ENCODE measurements around the gene RBM20. TPM values are rescaled to one million over a fixed set of nuclear protein-coding genes. Genes with fewer than 3 reads are reported as not detected.

RBM20 gene
- total RNA-seq, 1 experiment from 2014 or later, result 0.17 TPM

- no peak overlapping the region for H3K18ac ChIP-seq (ENCODE audit: insufficient read length, low read depth, low read length)
- no peak overlapping the region for H4K5ac ChIP-seq (ENCODE audit: insufficient read length, low read depth, low read length)
- H3K56ac ChIP-seq (ENCODE audit: insufficient read length, low read depth, low read length), result no peak overlapping the region
- no peak overlapping the region for H3K9ac ChIP-seq (ENCODE audit: extremely low read depth, insufficient read length, low read length)
- no peaks in the 10 kb centered on the region; a peak in 1 of 5 replicates for H3K9me3 Mint-ChIP-seq
- H2AK5ac ChIP-seq (ENCODE audit: insufficient read length, low read length), result no peak overlapping the region
- H2BK20ac ChIP-seq (ENCODE audit: low read depth, low read length, poor library complexity, severe bottlenecking), result no peak overlapping the region
- no peaks in the 10 kb centered on the region for H3K27me3 Mint-ChIP-seq (ENCODE audit: low read depth)
- H4K20me1 ChIP-seq (ENCODE audit: control insufficient read depth, insufficient read depth, insufficient read length), result no peaks in the 10 kb centered on the region
- no peak overlapping the region for H3K14ac ChIP-seq (ENCODE audit: insufficient read depth, low read length)
- TF ChIP-seq CTCF (conservative IDR thresholded peaks at IDR 0.05), result no peak
- H3T11ph ChIP-seq (ENCODE audit: low read length), result no peak overlapping the region
- H2BK120ac ChIP-seq (ENCODE audit: low read depth, low read length, poor library complexity, severe bottlenecking), result no peak overlapping the region
- no peak overlapping the region for H4K8ac ChIP-seq (replicated peaks; ENCODE audit: insufficient read length, low read depth, low read length)
- no peak overlapping the region for H3K27ac Mint-ChIP-seq
- H3K36me3 Mint-ChIP-seq (ENCODE audit: insufficient read depth in 1 of 3, low read depth in 3 of 3), result no peaks in the 10 kb centered on the region
- H2AFZ ChIP-seq (ENCODE audit: low read length), result no peak overlapping the region
- H3K4me1 ChIP-seq (ENCODE audit: insufficient read depth, low read length), result no peaks in the 10 kb centered on the region
- H3K79me2 ChIP-seq (ENCODE audit: insufficient read depth, low read length), result no peaks in the 10 kb centered on the region
- no CpG with 5 or more reads among the region's 1 CpG for WGBS (ENCODE audit: extremely low coverage, insufficient read length, low lambda C conversion rate)
- no peak overlapping the region for H3K23ac ChIP-seq (ENCODE audit: insufficient read length, low read depth, low read length)
- H2BK12ac ChIP-seq (ENCODE audit: insufficient read length, low read depth, low read length), result no peak overlapping the region
- no peak overlapping the region for H3K4ac ChIP-seq (ENCODE audit: low read depth, low read length)
- no peaks in the 10 kb centered on the region for H3K23me2 ChIP-seq (ENCODE audit: insufficient read length, low read depth, low read length, poor library complexity, severe bottlenecking)
- H3K79me1 ChIP-seq (ENCODE audit: insufficient read depth, low read depth, low read length, poor library complexity, severe bottlenecking), result no peaks in the 10 kb centered on the region
- no peak overlapping the region for H2BK5ac ChIP-seq (ENCODE audit: insufficient read length, low read length)
- H3K9me3 ChIP-seq (ENCODE audit: control insufficient read depth, low read depth, low read length), result no peaks in the 10 kb centered on the region
- H3K4me1 Mint-ChIP-seq, result peaks cover 3 to 11% of the 10 kb centered on the region in 2 experiments; a peak in 3 of 4 replicates
- DNase-seq, result no peak
- no peak overlapping the region for H3K27ac ChIP-seq (ENCODE audit: insufficient read length, low read depth, low read length)
- no peaks in the 10 kb centered on the region for H3K27me3 ChIP-seq (ENCODE audit: insufficient read depth, low read length)
- no peak overlapping the region for H4K91ac ChIP-seq (ENCODE audit: insufficient read length, low read depth, low read length)
- H3K4me2 ChIP-seq (ENCODE audit: insufficient read depth, insufficient read length, low read length), result no peak overlapping the region
- H3K4me3 Mint-ChIP-seq, result no peak overlapping the region
- no peak overlapping the region for H2BK15ac ChIP-seq (ENCODE audit: low read depth, low read length)
Measured at GRCh38 chr10:110655320-110655719, 11.2 kb downstream of the RBM20 start.
